NCI-H226 (cell line): ENCODE data around the gene RGS7.

ENCODE experiments used
- DNase-seq: peaks from one replicate; pipeline ENCODE4 v3.0.0-alpha.2; 2015

RGS7 gene

DNA sequence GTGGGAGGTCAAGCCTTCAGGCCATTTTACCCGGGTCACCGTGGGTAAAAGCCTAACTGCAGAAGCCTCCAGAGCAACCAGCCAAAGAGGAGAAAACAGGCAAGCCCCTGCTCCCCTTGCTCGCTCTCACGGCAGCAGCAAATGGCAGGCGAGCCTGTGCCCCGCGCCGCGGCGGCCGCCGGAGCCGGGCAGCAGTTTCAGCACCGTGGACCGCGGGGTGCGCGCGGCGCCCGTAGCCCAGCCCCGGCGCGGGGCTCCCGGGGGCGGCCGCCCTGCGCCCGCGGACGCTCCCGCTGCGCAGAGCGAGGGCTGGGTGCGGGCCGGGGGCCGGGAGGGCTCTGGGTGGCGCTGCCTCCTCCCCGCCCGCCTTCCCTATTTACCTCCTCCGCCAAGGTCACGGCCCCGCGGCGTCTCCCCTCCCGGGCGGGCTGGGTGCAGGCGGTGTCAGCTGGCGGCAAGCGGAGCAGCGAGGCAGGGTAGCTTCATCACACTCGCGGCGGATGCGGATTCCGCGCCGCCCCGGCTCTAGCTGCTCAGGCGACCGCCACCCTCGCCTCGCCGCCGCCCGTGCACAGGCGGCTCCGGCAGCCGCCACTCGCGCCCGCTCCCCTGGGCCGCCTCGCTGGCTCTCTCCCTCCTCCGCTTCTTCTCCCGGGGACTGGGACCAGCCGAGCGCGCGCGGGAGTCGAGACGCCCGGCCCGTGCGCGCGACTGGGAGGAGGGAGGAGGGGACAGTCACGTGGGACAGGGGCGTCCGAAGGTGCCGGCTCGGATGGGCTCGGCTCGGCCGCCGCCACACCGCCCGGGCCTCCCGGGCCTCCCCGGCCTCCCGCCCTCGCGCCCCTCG lies at the start of gene RGS7:
Gene RGS7 (minus strand): TSS at position 687 of the 847 bp plus-strand sequence.
- DNase-seq: no peak

DNA sequence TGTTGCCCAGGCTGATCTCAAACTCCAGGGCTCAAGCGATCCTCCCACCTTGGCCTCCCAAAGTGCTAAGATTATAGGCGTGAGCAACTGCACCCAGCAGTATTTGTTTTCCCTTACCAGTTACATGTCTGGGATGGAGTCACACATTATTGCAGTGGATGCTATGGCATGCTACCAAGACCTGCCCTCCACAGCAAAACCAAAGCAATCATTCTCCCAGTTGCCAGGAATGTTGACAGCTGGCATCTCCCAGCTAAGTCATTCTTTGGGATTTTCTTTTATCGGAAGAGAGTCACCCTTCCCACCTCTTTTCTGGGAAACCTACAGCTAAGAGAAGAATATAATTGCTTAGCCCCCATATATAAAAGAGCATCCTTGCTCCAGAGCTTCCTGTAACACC lies 49.4 kb upstream of the RGS7 start:
- no peak for DNase-seq

DNA sequence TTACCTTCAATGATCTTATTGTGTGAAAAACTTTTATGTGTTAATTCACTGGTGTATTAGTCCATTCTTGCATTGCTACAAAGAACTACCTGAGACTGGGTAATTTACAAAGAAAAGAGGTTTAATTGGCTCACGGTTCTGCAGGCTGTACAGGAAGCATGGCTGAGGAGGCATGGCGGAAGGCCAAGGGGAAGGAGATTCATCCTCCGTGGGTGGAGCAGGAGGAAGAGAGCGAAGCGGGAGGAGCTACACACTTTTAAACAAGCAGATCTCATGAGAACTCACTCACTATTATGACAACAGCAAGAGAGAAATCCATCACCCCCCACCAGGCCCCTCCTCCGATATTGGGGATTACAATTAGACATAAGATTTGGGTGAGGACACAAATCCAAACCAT lies 44.2 kb upstream of the RGS7 start:
- DNase-seq: no peak

DNA sequence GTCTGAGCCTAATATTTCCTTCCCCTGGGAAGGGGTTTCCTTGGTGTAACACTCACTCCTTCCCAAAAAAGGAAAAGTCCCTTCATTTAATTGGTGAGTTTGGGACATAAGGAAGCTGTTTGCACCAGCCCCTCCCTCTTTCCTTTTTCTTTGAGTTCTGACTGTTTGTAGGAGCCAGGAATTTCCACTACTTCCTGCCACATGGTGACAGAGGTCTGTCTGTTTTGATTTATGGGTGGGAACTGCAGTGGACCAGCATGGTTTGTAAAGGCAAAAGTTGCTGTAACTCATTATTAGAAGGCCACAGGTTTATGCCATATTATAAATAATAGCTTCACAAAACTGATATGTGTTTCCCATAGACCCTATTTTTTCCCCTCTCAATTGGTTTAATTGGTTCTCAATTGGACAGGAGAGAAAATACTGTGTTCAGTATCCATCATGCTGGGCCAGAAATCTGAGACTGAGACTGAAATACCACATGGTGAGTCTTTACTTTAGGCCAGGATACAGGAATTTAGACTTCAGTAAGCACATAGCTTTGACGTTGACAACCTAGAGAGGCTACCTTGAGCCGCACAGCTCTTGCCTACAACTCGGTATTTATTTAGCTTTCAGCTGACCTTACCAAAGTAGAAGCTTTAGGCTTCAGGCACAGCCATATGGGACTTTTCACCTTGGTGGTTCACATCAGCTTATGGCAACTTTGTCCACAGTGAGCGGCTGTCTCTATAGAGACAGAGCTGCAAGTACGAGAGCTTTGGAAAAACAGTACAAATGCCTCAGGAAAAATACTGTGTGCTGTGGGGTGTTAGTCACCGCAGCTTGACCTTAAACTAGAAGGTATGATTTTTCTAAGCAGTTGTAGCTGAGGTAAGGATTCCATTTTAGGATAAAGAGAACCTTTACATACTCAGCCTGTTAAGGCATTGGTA lies 40.0 kb upstream of the RGS7 start:
- DNase-seq: no peak

DNA sequence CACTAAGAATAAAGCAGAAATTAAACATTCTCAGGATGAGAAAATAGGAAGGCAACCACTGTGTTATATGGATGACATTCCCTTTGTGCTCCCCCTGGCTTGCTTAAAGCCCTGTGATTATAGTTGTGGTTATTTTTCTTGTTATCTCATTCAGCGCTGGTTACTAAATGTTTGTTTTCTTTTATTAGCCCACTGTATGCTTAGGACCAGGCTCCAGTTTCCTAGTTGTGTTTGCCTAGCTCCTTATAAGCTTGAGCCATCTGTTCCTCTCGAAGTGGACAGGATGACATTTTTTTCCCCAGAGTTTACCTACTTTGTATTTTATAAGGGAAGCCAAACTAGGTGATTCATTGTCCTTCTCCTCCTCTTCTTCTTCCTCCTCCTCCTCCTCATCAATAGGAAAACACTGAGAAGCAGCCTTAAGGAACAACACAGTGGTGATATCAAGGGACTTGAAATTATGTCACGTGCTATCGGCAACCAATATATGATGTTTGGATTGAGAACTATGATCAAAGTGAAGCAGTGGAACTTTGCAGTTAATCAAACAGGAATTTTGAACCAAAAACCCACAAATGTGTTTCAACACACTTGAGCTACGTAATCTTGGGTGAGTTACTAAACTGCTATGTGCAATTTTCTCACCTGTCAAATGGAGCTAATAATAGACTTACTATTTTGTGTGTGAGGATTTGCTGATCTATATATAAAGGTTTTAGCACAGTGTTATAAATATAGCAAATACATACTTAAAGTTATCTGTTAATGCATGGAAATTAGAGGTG lies 35.1 kb upstream of the RGS7 start:
- no peak for DNase-seq

DNA sequence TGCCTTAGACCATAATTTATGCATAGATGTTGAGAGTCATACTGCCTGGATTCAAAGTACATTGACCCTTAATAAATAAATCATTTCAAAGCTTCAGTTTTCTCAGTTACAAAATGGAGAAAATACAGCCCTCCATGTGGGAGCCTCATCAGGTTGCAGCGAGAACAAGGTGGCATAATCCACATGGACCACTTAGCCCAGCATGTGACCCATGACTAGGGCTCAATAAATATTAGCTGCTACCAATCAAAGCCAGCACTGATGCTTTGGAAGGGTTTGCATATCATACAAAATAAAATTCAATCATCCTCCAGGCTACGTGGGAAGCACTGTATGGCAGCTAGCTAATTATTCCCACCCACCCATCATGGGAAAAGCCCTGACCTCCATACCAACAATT lies 33.5 kb upstream of the RGS7 start:
- no peak for DNase-seq

DNA sequence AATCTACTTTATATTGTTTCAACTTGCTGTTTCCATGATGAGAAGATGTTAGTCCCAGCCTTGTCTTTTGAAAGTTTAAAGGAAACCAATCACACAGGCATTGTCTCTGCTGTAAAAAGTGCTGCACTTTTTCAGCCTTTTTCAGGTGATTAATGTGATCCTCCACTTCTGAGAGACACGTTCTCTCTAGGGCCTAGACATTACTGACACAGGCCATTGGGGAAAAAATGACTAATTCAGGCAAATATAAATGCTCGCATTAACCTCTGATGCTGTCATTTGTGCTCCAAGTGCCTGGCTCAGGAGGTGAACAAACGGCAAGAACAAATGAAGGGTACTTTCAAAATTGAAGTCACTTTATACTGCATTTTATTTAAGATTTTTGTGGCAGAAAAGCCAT lies 32.4 kb upstream of the RGS7 start:
- DNase-seq: no peak

DNA sequence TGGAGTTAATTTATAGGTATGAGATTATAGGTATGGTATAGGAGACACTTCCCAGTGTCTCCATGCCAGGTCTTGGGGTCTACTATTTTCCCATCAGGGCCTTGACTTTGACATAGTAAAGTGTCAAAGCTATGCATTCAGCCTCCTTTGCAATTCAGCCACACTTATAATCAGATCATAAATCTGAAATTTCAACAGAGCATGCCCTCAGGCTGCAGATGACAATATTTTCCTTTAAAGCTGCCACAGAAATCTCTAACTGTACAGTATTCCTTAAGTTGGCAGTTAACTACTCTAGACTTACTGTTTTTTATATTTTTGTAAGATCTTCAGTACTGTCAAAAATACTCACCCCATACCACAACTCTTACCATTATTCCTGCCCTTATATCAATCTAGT lies 30.2 kb upstream of the RGS7 start:
- DNase-seq: no peak

DNA sequence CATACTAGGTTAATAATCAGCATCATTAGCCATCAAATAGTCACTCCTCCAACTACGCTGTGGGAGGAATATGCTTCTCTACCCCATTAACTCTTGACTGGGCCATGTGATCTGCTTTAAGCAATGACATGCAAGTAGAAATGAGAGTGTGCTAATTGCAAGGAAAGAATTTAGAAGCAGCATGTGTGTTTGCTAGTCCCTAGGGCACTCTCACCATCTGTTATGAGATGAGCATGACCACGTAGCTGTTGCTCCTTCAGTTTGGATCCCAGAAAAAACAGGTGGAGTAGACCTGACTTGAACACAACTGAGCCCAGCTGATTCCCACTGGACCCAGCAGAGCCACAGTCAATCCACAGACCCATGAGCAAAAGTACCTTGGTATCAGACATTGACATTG lies 19.7 kb upstream of the RGS7 start:
- no peak for DNase-seq

DNA sequence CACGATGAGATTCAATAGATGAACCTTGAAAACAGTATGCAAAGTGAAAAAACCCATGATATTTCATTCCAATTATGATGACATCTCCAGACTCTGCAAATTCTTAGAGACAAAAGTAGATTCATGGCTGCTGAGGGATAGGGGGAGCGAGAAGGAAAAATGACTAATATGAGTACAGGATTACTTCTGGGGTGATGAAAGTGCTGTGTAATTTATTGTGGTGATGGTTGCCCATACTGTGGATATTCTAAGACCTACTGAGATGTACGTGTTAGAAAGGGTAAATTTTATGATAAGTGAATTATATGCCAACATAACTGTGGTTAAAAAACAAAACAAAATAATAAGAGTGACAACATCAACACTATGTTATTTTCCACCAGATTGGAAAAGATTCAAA lies 18.9 kb upstream of the RGS7 start:
- DNase-seq: no peak

DNA sequence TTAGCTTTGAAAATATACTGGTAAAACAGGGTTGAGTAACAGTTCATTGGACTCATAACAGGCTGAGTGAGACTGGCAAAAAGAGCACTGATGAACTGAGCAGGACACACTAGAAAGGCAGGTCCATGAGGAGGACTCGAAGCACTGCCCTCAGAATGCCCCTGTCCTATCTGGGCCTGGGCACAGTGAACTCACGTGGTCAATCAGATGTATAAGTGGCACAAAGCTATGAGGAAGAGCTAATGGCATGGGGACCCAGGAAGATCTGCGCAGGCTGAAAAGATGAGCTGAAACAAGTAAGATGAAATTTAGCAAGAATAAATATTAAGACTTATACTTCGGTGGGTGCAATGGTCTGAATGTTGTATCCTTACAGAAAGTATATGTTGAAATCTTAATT lies 9.2 kb upstream of the RGS7 start:
- DNase-seq: no peak

DNA sequence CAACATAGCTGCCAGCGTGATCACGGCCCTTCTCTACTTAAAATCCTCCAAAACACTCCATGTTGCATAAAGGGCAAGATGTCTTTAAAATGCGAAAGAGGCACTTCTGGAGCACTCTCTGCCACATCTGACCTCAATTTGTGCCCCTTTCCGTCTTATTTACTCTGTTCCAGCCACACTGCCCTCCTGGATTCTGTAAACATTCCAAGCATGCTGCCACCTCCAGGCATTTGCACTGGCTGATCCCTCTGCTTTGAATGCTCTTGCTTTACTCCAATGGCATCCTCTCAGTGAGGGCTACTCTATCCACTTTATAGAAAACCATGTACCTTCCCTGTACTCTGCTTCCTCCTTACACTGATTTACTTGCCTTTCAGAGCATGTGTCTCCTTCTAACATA lies 5.3 kb upstream of the RGS7 start:
- DNase-seq: no peak

DNA sequence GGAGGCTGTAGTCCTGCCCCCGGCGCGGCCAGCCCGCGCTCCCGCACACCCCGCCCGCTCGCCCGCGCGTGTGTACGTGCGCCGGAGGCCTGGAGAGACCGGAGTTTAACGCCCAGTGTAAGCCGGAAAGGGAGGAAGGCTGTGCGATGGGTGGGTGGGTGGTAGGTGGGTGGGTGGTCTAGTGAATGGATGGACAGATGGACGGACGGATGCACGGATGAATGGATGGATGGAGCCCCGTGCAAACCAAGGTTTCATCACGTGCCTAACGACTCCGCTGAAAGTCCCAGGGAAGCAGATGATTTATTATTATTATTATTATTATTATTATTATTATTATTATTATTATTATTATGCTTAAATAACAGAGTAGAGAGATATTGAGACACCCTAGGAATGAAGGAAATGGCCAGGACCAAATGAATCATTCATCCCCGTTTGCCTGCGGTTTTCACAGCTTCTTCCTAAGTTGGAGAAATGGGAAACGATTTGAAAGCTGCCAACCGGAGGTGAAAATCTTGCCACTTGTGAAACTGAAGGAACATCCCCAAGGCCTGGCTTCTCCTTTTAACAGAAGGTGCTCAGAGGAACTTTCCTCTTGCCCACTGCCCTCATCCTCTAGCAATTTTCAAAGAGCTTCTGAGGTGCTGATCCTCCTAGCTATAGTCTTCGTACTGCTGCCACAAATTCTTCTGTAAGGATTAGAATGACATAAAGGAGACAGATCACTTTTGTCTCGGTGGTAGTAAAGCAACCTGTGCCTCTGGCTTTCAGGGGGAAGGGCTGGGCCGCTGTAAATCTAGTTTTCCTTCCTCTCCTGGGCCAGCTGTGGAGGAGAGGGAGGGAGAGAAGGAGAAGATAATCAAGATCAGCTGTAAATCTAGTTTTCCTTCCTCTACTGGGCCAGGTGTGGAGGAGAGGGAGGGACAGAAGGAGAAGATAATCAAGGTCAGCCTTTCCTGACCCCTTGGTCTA lies 648 bp upstream of the RGS7 start:
- DNase-seq: no peak

DNA sequence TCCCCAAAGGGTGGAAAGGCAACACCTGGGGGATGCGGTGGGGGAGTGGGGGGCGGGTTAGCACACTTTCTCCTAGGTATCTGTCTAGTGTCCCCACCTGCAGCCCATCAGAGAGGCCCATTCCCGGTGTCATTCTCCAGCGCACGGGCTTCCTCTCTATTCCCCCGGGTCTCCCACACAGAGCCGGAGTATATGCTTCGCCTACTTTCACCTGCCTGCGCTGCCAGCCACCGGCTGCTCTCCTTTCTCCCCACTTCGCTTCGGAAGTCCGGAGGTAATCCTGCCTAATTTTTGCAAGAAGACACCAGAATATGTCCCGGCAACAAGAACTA lies 852 bp downstream of the RGS7 start:
- DNase-seq: no peak

DNA sequence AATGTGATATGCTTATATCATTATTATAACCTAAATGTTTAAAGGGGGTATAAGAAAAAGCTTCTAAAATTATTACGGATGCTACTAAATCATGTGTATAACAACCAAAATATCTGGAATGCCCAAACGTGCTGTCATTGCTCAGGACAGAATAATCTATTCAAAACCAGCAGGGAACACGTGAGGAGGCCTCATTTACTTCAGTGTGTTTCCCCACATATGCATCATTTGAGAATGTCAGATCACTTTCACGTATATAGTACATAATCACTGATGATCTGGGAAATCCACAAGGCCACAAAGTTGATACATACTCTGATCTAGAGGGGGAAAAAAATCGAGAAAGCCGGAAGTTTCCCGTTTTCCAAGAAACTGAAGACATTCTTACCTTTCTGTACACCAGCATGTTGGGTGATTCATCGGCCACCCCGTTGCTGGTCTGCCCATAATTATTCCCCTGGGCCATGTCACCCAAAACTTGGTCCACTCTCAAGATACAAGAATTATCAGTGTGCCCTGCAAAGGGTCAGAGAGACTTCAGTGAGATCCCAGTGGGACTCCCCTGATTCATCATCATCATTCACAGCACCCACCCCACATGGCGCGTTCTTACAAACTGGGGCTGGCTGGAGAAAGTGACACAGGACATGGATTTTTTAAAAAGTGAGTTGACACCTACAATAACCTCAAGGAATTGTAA lies 1.5 kb downstream of the RGS7 start:
- no peak for DNase-seq

DNA sequence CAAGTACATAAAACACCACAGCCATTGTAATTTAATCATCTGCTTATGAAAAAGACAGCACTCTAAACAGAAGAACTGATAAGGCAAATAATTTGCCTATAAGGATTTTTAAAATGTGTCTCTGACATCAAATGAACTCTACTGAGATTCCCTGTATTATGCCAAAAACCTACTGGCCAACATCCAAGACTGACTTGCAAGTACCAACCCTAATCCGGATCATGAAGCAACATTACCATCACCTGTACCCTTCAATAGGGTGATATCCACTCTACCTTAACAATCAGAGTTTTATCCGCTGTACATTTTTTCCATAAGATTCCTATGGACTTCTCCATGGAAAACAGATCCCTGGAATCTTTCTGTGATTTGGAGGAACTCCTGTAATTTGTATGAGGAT lies 4.6 kb downstream of the RGS7 start:
- DNase-seq: no peak

DNA sequence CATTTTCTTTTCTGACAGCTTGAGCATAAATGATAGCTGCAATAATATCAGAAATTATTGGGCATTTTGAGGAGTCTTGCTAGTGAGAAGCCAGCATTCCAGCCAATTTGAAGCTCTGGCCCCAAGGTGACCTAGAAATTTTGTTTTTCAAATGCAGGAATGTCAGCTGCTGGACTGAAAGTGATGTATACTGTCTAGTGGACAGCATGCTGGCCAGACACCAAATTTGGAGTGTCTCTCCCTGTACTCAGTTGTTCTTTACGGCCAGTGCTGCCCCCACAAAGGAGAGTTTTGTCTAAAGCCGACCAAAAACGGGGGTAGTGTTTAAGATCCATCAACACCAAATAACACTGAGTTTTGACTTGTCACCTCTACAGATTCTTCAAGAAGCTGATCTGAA lies 5.2 kb downstream of the RGS7 start:
- no peak for DNase-seq

DNA sequence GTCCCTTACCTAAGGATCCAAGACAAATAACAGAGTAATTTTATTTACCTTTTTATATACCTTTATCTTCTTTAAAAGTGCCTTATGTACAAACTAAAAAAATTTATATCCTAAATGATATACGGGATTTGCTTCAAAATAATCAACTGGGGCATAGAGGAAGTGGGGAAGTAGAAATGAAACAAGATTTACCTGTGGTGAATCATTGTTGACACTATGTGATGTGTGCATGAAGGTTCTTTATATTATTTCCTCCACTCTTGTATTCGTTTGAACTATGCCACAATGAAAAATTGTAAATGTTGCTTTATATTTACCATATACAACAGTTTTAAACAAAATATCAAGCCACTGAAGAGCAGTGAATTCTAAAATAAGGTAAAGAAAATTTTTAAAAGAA lies 13.0 kb downstream of the RGS7 start:
- no peak for DNase-seq

DNA sequence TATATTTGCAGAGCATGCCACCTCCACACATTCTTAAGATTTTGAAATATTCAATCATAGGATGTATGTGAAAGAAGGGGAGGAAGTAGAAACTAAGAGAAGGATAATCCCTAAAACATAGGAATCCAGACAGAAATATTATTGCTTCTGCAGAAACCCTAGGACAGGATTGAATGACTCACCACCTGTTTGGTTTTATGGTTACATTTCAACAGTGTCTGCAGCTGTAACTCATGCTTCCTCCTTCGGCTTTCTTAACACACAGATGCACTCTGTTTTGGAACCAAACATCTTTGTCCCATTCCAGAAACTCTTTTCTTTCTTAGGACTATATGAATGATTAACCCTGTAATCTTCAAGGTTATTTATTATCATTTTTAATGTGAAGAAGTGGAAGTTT lies 20.7 kb downstream of the RGS7 start:
- no peak for DNase-seq

DNA sequence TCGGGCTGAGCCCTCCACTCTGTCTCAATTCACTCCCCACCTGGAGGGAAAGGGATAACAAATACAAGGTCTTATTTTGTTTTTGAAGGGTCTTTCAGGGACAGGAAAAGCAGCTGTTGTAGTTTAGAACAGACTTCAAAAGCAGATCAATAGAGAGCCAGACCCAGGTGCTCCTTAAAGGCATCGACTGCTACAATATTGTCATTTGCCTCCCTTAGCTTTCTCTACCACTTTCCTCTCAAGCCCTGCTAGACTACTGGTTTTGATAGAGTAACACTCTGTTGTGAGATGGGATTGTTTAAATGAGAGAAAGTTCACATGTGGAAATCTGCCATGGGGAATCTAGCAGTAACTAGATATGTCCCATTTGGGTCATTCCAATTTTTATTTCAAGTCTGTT lies 24.0 kb downstream of the RGS7 start:
- no peak for DNase-seq

DNA sequence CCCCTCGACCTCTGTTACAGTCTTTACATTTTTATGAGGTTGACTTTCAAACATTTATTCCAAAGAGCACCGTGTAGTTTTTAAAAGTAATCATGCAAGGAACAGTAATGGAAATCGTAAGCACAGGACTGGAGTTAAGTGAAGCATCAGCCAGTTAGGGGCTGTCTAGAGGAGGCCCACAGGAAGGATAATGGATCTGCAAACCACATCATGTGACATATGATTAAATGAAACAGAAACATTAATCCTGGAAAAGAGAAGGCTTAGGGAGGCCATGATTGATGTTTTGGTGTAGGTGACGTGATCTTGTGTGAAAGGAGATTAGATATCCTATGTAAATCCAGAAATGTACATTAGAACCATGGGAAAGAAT lies 25.0 kb downstream of the RGS7 start:
- DNase-seq: no peak
